ENCODE measurements around the gene URB2.

DNA sequence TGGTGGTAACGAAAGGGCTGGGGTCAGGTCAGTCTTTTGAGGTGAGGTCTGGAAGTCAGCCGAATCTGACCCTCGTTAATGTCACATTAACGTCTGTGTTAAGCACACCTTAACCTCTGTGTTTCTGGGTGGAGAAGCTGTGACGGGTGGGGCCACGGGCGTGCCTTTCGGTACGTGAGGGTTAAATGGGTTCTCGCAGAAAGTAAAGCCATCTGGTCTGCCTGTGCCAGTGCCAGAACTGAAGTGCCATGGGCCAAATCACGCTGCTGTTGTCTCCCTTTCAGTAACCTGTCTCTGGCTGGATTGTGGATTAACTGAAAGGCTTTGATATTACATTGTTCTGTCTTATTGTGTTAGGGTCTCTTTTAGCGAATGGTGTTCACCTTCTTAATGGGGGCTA, 14.4 kb downstream of the URB2 start:
- TF ChIP-seq, protein P1, sequence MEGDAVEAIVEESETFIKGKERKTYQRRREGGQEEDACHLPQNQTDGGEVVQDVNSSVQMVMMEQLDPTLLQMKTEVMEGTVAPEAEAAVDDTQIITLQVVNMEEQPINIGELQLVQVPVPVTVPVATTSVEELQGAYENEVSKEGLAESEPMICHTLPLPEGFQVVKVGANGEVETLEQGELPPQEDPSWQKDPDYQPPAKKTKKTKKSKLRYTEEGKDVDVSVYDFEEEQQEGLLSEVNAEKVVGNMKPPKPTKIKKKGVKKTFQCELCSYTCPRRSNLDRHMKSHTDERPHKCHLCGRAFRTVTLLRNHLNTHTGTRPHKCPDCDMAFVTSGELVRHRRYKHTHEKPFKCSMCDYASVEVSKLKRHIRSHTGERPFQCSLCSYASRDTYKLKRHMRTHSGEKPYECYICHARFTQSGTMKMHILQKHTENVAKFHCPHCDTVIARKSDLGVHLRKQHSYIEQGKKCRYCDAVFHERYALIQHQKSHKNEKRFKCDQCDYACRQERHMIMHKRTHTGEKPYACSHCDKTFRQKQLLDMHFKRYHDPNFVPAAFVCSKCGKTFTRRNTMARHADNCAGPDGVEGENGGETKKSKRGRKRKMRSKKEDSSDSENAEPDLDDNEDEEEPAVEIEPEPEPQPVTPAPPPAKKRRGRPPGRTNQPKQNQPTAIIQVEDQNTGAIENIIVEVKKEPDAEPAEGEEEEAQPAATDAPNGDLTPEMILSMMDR (IDR thresholded peaks at IDR 0.05), result no peak
- TF ChIP-seq EP300 (IDR thresholded peaks at IDR 0.05) (no peak), POLR2A (IDR thresholded peaks at IDR 0.05) (no peak)

Data from stomach (tissue), 4 donors.